GM19240 (cell line): ENCODE data around the gene MEGF6.

ENCODE experiments used
- DNase-seq: peaks from one replicate; pipeline ENCODE4 v3.0.0; 2011; ENCODE audit warnings: low spot score; ENCODE audit not compliant: insufficient read length

The MEGF6 gene

GRCh38 chr1:3540876-3541275 lies 70.4 kb downstream of the MEGF6 start:
- DNase-seq = no peak

GRCh38 chr1:3539707-3540425 lies 71.4 kb downstream of the MEGF6 start:
- no peak for DNase-seq

- DNase-seq = no peak
These were observed 73.9 kb downstream of the MEGF6 start for GRCh38 chr1:3537359-3537758.

GRCh38 chr1:3536420-3537195 lies 74.7 kb downstream of the MEGF6 start:
- no peak for DNase-seq

- no peak for DNase-seq
These were observed 75.6 kb downstream of the MEGF6 start for GRCh38 chr1:3535732-3536131.

GRCh38 chr1:3534803-3535637 lies 76.3 kb downstream of the MEGF6 start:
- no peak for DNase-seq

- DNase-seq = no peak
These were observed 78.0 kb downstream of the MEGF6 start for GRCh38 chr1:3533067-3534048.

GRCh38 chr1:3531928-3532327 lies 79.4 kb downstream of the MEGF6 start:
- no peak for DNase-seq

GRCh38 chr1:3530926-3531818 lies 80.1 kb downstream of the MEGF6 start:
- no peak for DNase-seq

GRCh38 chr1:3530086-3530925 lies 81.0 kb downstream of the MEGF6 start:
- no peak for DNase-seq

GRCh38 chr1:3529099-3529729 lies 82.1 kb downstream of the MEGF6 start:
- DNase-seq = no peak

GRCh38 chr1:3527774-3528173 lies 83.5 kb downstream of the MEGF6 start:
- DNase-seq = no peak

GRCh38 chr1:3525551-3526482 lies 85.5 kb downstream of the MEGF6 start:
- no peak for DNase-seq

- DNase-seq = no peak
These were observed 86.6 kb downstream of the MEGF6 start for GRCh38 chr1:3524556-3525203.

- no peak for DNase-seq
These were observed 87.3 kb downstream of the MEGF6 start for GRCh38 chr1:3523980-3524379.

- DNase-seq = no peak
These were observed 88.6 kb downstream of the MEGF6 start for GRCh38 chr1:3522564-3523265.
